HG02571 (cell line): ENCODE results near the gene PPP2R2C.

ENCODE experiments used
- ATAC-seq: cut with Tn5 transposase; IDR thresholded peaks from one replicate; pipeline ENCODE4 v1.9.1; 2021; ENCODE audit warnings: mild to moderate bottlenecking, moderate library complexity; ENCODE audit not compliant: unreplicated experiment

The PPP2R2C gene

DNA sequence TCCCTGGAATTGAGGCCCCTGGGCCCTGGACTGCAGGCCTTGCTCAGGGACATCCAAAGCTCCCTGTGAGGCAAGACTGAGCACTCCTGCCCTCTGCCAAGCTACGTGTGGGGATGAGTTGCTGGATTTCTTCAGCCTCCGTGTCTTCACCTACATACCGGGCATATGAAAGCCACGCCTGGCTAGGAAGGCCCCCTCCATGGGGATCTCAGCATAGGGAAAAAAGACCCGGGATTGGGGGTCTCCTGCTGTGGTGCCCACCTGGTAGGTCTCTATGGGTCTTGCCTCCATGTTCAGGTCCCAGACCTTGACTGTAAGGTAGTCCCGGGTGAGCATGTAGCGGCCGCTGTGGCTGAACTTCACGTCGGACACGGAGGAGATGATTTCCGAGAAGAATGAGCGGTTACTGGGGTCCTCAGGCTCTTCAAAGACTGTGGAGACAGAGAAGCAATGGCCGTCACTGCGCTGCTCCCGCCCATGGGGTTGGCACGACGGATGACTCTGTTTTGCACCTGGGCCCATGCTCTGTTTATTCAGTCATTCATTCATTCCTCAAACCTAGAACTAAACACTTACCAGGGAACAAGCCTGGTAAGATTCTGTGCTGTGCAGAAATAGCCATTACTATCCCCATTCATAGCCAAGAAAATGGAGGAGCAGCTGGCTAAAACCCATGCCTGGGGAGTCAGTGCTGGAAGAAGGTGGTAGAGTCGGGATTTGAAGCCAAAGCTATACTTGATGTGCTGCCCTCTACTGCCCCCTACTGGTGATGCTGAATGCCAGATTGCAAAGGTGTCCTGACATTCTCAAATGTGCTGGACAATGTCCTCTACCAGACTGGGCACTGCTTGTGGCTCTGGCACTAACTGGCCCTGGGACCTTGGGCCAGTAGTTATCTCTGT is 138.9 kb downstream of the PPP2R2C start:
- ATAC-seq = no peak

- no peak for ATAC-seq
These were observed 139.8 kb downstream of the PPP2R2C start for GRCh38 chr4:6332669-6333050.

GRCh38 chr4:6332042-6332668 is 140.3 kb downstream of the PPP2R2C start:
- no peak for ATAC-seq

DNA sequence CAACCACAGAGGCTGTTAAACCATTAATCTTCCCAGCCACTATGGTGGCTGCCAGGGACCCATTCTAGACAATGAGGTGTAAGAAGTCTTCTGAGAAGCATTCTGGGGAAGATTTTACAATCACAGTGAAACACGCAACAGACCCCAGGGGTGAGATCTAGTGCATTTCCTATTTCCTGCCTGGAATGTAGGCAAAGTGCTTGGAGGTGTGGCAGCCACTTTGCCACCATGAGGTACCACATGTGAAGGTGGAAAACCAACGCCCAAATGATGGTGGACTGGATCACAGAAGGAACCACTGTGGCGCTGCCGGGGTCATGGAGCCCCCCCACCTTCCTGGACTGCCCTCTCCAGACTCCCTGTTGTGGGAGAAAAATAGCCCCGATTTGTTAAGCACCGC is 140.9 kb downstream of the PPP2R2C start:
- no peak for ATAC-seq

DNA sequence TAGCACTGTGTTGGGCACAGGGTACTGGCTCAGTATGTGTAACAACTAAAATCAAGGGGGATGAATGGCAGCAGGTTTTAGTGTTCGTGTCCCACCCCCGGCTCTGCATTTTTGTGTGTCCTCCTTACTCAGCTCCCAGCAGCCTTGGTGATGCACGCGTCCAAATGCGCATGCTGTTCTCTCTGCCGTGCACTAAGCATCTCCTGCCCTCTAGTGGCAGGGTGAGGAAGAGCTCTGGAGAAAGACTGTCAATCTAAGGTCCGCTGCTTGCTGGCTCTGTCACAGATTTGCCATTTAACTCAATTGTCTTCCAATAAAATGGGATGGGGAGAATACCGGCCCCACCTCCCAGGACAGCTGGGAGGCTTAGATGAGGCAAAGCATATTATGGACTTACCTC is 141.4 kb downstream of the PPP2R2C start:
- no peak for ATAC-seq

GRCh38 chr4:6330384-6330767 is 142.0 kb downstream of the PPP2R2C start:
- ATAC-seq = no peak

DNA sequence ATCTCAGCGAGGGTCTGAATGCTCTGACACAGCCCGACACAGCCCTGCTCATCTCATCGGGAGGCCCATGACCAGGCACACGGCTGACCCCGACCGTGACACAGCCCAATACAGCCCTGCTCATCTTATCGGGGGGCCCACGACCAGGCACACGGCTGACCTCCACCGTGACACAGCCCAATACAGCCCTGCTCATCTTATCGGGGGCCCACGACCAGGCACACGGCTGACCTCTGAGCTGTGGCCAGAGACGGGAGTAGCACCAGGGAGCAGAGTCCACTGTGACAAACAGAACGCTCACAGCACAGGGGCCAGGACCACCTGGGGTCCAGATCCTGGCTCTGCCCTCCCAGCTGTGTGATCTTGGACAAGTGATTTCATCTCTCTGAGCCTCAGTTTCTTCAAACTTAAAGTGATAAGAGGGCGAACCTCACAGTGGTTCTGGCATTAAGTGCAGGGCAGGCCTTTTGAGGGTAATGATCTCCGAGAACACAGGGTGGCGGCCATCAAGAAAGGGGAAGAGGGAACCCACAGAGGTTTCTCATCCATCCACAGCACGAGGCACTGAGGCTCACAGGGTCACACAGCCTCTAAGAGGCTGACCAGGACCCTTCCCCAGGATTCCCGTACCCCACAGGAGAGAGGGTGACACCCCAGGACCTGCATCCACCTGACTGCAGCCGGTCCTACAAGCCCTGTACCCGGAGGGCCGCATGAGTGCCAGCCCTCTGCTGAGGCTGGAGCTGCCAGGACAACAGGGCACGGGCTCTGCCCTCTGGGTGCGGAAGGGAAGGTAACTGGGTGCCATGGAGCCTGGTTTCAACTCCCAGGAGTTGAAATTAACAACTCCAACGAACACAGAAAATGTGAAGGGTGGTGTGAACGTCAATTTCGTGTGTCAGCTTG is 142.7 kb downstream of the PPP2R2C start:
- ATAC-seq = no peak

DNA sequence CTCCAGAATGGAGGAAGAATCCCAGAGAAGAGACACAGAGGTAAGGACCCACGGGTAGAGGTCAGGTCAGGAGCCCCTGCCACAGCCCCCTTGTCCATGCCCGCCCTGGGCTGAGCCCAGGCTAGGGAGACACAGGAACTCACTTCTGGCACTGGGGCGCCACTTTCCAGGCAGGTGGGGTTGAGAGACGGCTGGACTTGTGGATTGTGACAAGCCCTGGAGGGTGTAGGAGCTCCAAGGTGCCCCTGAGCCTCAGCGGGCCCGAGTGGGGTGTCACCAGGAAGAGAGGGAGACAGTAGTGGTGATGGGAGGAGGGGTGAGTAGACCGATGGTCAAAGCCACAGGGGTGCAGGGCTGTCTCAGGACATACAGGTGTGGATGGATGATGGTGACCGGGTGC is 143.9 kb downstream of the PPP2R2C start:
- ATAC-seq = no peak

- ATAC-seq = peak; percentile 66
These were observed 145.0 kb downstream of the PPP2R2C start for GRCh38 chr4:6327220-6327917.

DNA sequence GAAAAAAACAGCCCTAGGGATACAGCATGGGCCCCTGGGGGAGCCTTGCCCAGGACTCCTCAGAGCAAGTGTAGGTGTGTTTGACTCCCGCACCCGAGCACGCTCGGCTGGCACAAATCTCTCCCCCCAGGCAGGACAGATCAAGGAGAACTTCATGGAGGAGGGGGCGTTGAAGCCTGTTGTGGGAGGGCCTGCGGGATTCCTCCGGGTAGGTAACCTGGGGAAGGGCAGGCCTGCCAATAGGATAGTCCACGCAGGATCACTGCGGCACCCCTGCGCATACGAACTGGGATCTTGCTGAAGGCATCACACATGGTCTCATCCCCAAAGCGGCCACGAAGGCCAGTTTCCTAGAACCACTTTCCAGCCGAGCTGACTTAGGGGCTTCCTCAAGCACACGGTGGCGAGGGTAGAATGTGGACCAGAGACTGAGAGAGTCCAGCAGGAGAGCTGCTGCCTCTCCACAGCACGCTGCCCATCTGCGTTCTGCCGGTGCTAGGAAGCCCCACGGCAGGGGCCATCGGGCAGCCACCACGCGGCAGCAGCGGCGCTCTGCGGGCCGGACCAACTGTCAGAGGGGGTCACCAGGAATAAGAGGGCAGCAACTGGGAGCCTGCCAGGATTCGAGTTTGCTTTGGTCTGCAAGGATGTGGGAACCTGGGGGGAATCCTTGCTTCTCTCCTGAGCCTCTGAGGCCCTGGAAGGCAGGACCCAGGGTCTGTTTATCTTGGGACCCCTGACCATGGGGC is 145.9 kb downstream of the PPP2R2C start:
- no peak for ATAC-seq

DNA sequence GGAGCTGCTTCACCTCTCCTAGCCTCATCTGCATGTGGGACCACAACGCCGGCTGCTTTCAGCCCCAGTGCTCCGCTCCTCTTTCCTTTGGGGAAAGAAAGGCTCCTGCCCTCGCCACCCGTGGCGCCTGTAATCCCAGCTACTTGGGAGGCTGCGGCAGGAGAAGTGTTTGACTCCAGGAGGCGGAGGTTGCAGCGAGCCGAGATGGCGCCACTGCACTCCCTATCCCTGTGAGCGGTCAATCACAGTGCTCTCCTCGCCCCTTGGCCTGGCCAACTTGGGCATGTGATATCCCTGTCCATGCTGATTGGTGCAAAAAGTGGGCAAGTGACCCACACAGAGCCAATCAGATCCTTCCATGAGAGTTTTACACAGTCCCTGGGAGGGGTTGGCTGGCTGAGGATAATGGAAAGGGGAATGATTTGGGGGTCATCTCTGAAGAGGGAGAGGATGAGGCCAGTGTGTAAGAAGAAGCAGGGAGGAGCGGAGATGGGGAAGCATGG is 146.6 kb downstream of the PPP2R2C start:
- ATAC-seq = no peak

DNA sequence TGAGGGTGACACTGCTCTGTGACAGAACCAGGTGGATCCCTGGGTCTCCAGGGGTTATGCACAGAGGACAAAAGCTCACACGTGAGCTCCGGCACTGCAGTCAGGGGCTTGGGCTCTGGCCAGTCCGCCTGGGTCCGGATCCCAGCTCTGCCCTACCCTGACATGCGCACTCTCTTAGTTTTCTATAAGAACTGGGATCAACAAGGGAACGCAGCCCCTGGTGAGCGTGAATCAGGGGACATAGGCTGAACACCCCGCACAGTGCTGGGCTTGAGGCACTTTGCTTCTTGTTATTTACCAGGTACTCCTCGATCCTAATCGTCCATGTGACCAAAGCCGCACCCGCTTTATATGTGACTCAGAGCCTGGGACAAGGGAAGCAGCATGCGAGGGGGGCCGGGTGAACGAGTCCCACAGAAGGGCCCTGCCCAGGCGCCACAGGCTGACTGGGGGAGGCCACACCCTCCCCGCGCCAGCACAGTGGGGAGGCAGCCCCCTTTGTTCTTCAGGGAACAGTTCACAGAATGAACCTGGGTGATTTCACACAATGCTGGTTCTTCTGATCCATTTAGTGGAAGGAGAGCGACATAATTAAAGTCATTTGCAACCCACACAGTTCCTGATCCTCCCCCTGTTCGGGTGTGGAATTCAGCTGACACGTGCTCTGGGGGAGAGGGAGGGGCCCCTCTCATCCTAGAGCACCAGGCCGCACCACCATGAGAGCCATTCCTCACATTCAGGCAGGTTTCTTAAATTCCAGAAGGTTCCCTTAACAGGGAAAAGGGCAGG is 147.2 kb downstream of the PPP2R2C start:
- no peak for ATAC-seq

- ATAC-seq = no peak
These were observed 147.9 kb downstream of the PPP2R2C start for GRCh38 chr4:6324461-6324998.

GRCh38 chr4:6322761-6323566 is 149.4 kb downstream of the PPP2R2C start:
- no peak for ATAC-seq

GRCh38 chr4:6322067-6322760 is 150.2 kb downstream of the PPP2R2C start:
- ATAC-seq = no peak

- no peak for ATAC-seq
These were observed 151.1 kb downstream of the PPP2R2C start for GRCh38 chr4:6321361-6321760.

DNA sequence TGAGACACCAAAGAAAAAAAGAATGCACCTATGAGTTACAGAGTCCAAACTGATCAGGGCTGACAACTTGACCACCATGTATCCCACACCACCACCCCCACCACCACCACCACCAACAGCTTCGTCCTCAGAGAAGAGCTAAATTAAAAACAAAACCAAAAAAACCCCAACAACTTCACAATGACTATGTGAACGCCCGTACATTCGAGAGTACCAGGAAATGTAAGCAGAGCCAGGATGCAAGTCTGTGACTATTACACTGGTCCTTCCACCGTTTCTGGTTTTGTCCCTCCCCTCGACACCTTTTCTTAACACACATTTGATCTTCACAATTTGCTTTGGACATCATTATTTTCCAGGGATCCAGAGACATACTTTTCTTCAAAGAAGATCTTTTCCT is 151.8 kb downstream of the PPP2R2C start:
- no peak for ATAC-seq
